ENCODE results near the gene FRYL.

DNA sequence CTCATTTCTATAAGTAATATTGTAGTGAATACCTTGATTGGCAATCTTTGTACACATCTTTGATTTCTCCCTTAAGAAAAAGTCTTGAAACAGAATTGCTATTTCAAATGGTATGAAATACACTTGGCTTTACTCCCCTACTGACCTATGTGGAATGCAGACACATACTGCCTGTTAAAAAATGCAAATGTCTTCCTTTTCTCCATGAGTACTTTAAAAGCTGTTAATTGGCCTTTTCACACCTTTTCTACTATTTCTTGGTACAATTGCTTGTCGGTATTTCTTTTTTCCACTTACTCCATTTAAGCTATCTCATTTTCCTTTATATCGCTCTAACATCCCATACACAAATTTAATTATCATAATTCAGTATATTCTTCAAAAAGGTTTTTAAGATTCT is 87.2 kb downstream of the FRYL start:
- TF ChIP-seq, protein P1, sequence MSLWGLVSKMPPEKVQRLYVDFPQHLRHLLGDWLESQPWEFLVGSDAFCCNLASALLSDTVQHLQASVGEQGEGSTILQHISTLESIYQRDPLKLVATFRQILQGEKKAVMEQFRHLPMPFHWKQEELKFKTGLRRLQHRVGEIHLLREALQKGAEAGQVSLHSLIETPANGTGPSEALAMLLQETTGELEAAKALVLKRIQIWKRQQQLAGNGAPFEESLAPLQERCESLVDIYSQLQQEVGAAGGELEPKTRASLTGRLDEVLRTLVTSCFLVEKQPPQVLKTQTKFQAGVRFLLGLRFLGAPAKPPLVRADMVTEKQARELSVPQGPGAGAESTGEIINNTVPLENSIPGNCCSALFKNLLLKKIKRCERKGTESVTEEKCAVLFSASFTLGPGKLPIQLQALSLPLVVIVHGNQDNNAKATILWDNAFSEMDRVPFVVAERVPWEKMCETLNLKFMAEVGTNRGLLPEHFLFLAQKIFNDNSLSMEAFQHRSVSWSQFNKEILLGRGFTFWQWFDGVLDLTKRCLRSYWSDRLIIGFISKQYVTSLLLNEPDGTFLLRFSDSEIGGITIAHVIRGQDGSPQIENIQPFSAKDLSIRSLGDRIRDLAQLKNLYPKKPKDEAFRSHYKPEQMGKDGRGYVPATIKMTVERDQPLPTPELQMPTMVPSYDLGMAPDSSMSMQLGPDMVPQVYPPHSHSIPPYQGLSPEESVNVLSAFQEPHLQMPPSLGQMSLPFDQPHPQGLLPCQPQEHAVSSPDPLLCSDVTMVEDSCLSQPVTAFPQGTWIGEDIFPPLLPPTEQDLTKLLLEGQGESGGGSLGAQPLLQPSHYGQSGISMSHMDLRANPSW (CRISPR knock-in tag; IDR thresholded peaks at IDR 0.05; ENCODE audit: borderline replicate concordance): no peak
- TF ChIP-seq TMF1 (CRISPR knock-in tag; IDR thresholded peaks at IDR 0.05; ENCODE audit: low read depth) (no peak), NR1H2 (CRISPR knock-in tag; IDR thresholded peaks at IDR 0.05; ENCODE audit: borderline replicate concordance, low read depth) (no peak), POLR2AphosphoS5 (IDR thresholded peaks at IDR 0.05; ENCODE audit: low read depth, low read length) (no peak), ZNF451 (CRISPR knock-in tag; IDR thresholded peaks at IDR 0.05) (no peak), EZH2 (conservative IDR thresholded peaks at IDR 0.05; ENCODE audit: low read depth, low read length) (no peak), RELA (CRISPR knock-in tag; IDR thresholded peaks at IDR 0.05) (no peak), ZNF17 (CRISPR knock-in tag; IDR thresholded peaks at IDR 0.05) (no peak), MXI1 (IDR thresholded peaks at IDR 0.05; ENCODE audit: borderline replicate concordance, low read depth, low read length) (no peak)
- TF ChIP-seq, protein P2, sequence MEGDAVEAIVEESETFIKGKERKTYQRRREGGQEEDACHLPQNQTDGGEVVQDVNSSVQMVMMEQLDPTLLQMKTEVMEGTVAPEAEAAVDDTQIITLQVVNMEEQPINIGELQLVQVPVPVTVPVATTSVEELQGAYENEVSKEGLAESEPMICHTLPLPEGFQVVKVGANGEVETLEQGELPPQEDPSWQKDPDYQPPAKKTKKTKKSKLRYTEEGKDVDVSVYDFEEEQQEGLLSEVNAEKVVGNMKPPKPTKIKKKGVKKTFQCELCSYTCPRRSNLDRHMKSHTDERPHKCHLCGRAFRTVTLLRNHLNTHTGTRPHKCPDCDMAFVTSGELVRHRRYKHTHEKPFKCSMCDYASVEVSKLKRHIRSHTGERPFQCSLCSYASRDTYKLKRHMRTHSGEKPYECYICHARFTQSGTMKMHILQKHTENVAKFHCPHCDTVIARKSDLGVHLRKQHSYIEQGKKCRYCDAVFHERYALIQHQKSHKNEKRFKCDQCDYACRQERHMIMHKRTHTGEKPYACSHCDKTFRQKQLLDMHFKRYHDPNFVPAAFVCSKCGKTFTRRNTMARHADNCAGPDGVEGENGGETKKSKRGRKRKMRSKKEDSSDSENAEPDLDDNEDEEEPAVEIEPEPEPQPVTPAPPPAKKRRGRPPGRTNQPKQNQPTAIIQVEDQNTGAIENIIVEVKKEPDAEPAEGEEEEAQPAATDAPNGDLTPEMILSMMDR (CRISPR knock-in tag; IDR thresholded peaks at IDR 0.05): no peak
- TF ChIP-seq, protein P3, sequence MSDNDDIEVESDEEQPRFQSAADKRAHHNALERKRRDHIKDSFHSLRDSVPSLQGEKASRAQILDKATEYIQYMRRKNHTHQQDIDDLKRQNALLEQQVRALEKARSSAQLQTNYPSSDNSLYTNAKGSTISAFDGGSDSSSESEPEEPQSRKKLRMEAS (IDR thresholded peaks at IDR 0.05): no peak
- TF ChIP-seq, protein P4, sequence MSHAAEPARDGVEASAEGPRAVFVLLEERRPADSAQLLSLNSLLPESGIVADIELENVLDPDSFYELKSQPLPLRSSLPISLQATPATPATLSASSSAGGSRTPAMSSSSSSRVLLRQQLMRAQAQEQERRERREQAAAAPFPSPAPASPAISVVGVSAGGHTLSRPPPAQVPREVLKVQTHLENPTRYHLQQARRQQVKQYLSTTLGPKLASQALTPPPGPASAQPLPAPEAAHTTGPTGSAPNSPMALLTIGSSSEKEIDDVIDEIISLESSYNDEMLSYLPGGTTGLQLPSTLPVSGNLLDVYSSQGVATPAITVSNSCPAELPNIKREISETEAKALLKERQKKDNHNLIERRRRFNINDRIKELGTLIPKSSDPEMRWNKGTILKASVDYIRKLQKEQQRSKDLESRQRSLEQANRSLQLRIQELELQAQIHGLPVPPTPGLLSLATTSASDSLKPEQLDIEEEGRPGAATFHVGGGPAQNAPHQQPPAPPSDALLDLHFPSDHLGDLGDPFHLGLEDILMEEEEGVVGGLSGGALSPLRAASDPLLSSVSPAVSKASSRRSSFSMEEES (CRISPR knock-in tag; IDR thresholded peaks at IDR 0.05): no peak
- TF ChIP-seq, protein P5, sequence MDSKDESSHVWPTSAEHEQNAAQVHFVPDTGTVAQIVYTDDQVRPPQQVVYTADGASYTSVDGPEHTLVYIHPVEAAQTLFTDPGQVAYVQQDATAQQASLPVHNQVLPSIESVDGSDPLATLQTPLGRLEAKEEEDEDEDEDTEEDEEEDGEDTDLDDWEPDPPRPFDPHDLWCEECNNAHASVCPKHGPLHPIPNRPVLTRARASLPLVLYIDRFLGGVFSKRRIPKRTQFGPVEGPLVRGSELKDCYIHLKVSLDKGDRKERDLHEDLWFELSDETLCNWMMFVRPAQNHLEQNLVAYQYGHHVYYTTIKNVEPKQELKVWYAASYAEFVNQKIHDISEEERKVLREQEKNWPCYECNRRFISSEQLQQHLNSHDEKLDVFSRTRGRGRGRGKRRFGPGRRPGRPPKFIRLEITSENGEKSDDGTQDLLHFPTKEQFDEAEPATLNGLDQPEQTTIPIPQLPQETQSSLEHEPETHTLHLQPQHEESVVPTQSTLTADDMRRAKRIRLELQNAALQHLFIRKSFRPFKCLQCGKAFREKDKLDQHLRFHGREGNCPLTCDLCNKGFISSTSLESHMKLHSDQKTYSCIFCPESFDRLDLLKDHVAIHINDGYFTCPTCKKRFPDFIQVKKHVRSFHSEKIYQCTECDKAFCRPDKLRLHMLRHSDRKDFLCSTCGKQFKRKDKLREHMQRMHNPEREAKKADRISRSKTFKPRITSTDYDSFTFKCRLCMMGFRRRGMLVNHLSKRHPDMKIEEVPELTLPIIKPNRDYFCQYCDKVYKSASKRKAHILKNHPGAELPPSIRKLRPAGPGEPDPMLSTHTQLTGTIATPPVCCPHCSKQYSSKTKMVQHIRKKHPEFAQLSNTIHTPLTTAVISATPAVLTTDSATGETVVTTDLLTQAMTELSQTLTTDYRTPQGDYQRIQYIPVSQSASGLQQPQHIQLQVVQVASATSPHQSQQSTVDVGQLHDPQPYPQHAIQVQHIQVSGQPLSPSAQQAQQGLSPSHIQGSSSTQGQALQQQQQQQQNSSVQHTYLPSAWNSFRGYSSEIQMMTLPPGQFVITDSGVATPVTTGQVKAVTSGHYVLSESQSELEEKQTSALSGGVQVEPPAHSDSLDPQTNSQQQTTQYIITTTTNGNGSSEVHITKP (CRISPR knock-in tag; IDR thresholded peaks at IDR 0.05; ENCODE audit: low read depth): no peak
- TF ChIP-seq, protein P6, sequence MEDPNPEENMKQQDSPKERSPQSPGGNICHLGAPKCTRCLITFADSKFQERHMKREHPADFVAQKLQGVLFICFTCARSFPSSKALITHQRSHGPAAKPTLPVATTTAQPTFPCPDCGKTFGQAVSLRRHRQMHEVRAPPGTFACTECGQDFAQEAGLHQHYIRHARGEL (CRISPR knock-in tag; IDR thresholded peaks at IDR 0.05): no peak

All from HepG2 (cell line).